Measurements from ENCODE around the gene GLI1.

DNA sequence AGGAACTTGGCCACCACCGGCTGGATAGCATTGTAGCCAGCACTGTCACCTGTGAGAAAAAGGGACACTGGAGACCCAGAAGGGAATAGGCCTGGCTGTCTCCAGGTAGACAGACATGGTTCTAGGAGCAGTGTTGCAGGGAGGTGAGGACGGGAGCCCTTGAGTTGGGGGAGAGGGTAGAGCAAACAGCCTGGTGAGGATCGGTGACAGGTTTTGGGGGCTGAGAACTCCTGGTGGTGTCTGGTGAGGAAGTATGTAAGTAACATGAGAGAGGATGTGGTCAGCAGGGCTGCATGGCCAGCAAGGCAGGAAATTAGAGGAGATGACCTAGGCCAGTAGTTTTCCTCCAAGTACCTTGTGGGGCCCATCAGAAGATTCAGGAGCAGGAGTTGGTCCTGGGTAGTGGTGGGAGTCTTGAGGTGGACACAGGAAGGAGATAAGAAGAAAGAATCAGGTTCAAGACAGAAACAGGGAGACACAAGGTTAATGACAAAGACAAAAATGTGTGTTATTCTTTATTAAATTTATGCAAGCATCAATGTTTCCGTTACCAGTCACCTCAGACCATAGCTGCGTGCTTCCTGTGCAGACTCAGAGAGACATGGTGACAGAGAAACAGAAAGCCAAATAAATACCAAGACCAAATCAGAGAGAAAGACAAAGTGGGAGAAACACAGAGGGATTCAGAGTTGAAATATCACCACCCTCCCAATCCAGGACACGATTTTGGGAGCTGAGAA lies 20.0 kb downstream of the GLI1 start, which contains the start of gene ARHGAP9:
- TF ChIP-seq POLR2A (IDR thresholded peaks at IDR 0.05; ENCODE audit: low read length) (no peak), MAZ (IDR thresholded peaks at IDR 0.05; ENCODE audit: borderline replicate concordance, low read depth, low read length) (no peak), NFE2L2 (conservative IDR thresholded peaks at IDR 0.05; ENCODE audit: low read length) (no peak), EHF (CRISPR knock-in tag; IDR thresholded peaks at IDR 0.05) (no peak)
- TF ChIP-seq, protein P1, sequence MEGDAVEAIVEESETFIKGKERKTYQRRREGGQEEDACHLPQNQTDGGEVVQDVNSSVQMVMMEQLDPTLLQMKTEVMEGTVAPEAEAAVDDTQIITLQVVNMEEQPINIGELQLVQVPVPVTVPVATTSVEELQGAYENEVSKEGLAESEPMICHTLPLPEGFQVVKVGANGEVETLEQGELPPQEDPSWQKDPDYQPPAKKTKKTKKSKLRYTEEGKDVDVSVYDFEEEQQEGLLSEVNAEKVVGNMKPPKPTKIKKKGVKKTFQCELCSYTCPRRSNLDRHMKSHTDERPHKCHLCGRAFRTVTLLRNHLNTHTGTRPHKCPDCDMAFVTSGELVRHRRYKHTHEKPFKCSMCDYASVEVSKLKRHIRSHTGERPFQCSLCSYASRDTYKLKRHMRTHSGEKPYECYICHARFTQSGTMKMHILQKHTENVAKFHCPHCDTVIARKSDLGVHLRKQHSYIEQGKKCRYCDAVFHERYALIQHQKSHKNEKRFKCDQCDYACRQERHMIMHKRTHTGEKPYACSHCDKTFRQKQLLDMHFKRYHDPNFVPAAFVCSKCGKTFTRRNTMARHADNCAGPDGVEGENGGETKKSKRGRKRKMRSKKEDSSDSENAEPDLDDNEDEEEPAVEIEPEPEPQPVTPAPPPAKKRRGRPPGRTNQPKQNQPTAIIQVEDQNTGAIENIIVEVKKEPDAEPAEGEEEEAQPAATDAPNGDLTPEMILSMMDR (IDR thresholded peaks at IDR 0.05): no peak
